Body of pancreas (tissue), 4 donors: ENCODE data around the gene KIF13A. TPM values are rescaled to one million over a fixed set of nuclear protein-coding genes. Genes with fewer than 3 reads are reported as not detected.

Experiments
- ATAC-seq: fragments of 150-250 bp; one replicate; pipeline ENCODE4 v1.9.1; 2016
- DNase-seq, 4 donors: peaks; one replicate each; pipeline ENCODE4 v3.0.0-alpha.2; 2019
- H3K27ac ChIP-seq, 4 donors: fragments of 200-600 bp; sonication (generic); 1 replicate in 3 of 4; 2 replicates in 1 of 4; pipeline versions ENCODE4 v1.5.1 to v1.6.1; 2016 to 2019; ENCODE audit warnings: mild to moderate bottlenecking in 1 of 4, mixed read lengths in 1 of 4, moderate library complexity in 1 of 4
- H3K27me3 ChIP-seq, 2 donors: fragments of 200-600 bp; sonication (generic); one replicate each; pipeline ENCODE4 v1.6.0; 2016; ENCODE audit warnings: mild to moderate bottlenecking in 1 of 2
- H3K36me3 ChIP-seq, 2 donors: fragments of 200-600 bp; sonication (generic); replicated peaks in 1 of 2; 2 replicates each; pipeline ENCODE4 v1.5.1; 2016; ENCODE audit warnings: low read depth in 2 of 2; ENCODE audit not compliant: insufficient read depth in 1 of 2
- H3K4me1 ChIP-seq: fragments of 200-600 bp; sonication (generic); one replicate; pipeline ENCODE4 v1.6.0; 2016
- H3K4me3 ChIP-seq, 2 donors: fragments of 200-600 bp; sonication (generic); 1 replicate in 1 of 2; 2 replicates in 1 of 2; pipeline ENCODE4 v1.5.1; 2016 to 2019
- H3K9me3 ChIP-seq, 3 donors: fragments of 200-600 bp; sonication (generic); 1 replicate in 2 of 3; 2 replicates in 1 of 3; pipeline ENCODE4 v1.5.1; 2016
- CTCF ChIP-seq, 7 experiments: fragments of 450-650 bp in 4 of 7; fragments of 200-600 bp in 3 of 7; sonication (generic) in 3 of 7; IDR thresholded peaks; one replicate each; pipeline ENCODE4 v1.5.1; 2016 to 2019; ENCODE audit warnings: antibody characterized with exemption in 7 of 7
- POLR2A ChIP-seq, 3 donors: fragments of 450-650 bp; IDR thresholded peaks; one replicate each; pipeline ENCODE4 v1.6.1; 2016; ENCODE audit warnings: antibody characterized with exemption in 3 of 3, mild to moderate bottlenecking in 2 of 3
- WGBS, 2 donors: methylation state at CpG; one replicate each; pipeline ENCODE4 v1.1.5; 2017; 5-methylcytosine and 5-hydroxymethylcytosine counted together
- intact Hi-C: fragments of 100-400 bp; cut with DNase I; formaldehyde crosslinking; loops from one replicate; pipeline ENCODE4 v1.15.1; 2023
- total RNA-seq, 2 donors: library from RNA; depleted of rRNA; stranded (reverse); fragments of >200 nt; gene quantifications; one replicate each; pipeline ENCODE4 v1.1.0, GENCODE V29; 2016

KIF13A gene
- total RNA-seq, 2 donors from 2014 or later, result 13.2 to 17.1 TPM

- H3K4me3 ChIP-seq, result no peak overlapping the region
- 86 to 90% methylated on average over 2 of the region's 2 CpGs for WGBS, 2 donors
- no peaks in the 10 kb centered on the region for H3K36me3 ChIP-seq
- H3K27ac ChIP-seq, result no peak overlapping the region
- no peak for ATAC-seq
- no peak for TF ChIP-seq CTCF (IDR thresholded peaks at IDR 0.05)
- no peak for TF ChIP-seq POLR2A (IDR thresholded peaks at IDR 0.05)
- no peak for DNase-seq
- H3K9me3 ChIP-seq, result no peaks in the 10 kb centered on the region
- peaks cover 10% of the 10 kb centered on the region for H3K4me1 ChIP-seq
- H3K27me3 ChIP-seq, result no peaks in the 10 kb centered on the region
- intact Hi-C loops, result no loop called here
These were observed 18.6 kb downstream of the KIF13A start for GRCh38 chr6:17968876-17969275.

GRCh38 chr6:17967668-17968518 is 19.5 kb downstream of the KIF13A start:
- no peaks in the 10 kb centered on the region for H3K36me3 ChIP-seq
- intact Hi-C loops, result no loop called here
- no peak overlapping the region for H3K4me3 ChIP-seq
- H3K9me3 ChIP-seq, result no peaks in the 10 kb centered on the region
- TF ChIP-seq CTCF (IDR thresholded peaks at IDR 0.05) (no peak), POLR2A (IDR thresholded peaks at IDR 0.05) (no peak)
- ATAC-seq, result no peak
- H3K4me1 ChIP-seq, result peaks cover 10% of the 10 kb centered on the region
- 89 to 92% methylated on average over 5 of the region's 5 CpGs for WGBS, 2 donors
- no peaks in the 10 kb centered on the region for H3K27me3 ChIP-seq
- H3K27ac ChIP-seq, result no peak overlapping the region
- no peak for DNase-seq

GRCh38 chr6:17966451-17966850 is 21.0 kb downstream of the KIF13A start:
- Histone ChIP-seq H3K36me3 (no peaks in the 10 kb centered on the region), H3K27me3 (no peaks in the 10 kb centered on the region), H3K4me3 (no peak overlapping the region), H3K4me1 (peaks cover 10% of the 10 kb centered on the region), H3K27ac (no peak overlapping the region), H3K9me3 (no peaks in the 10 kb centered on the region)
- 80 to 91% methylated on average over 2 of the region's 2 CpGs for WGBS, 2 donors
- intact Hi-C loops, result no loop called here
- DNase-seq, result no peak
- ATAC-seq, result no peak
- no peak for TF ChIP-seq CTCF (IDR thresholded peaks at IDR 0.05)
- TF ChIP-seq POLR2A (IDR thresholded peaks at IDR 0.05), result no peak

- intact Hi-C loops, result no loop called here
These were observed 22.0 kb downstream of the KIF13A start for GRCh38 chr6:17965397-17965796.

More at GRCh38 chr6:17965397-17965796, 22.0 kb downstream of the KIF13A start:
- Histone ChIP-seq H3K36me3 (no peaks in the 10 kb centered on the region), H3K27ac (no peak overlapping the region), H3K9me3 (no peaks in the 10 kb centered on the region), H3K27me3 (no peaks in the 10 kb centered on the region), H3K4me1 (peaks cover 10% of the 10 kb centered on the region), H3K4me3 (no peak overlapping the region)
- no peak for TF ChIP-seq POLR2A (IDR thresholded peaks at IDR 0.05)
- no peak for TF ChIP-seq CTCF (IDR thresholded peaks at IDR 0.05)
- DNase-seq (no peak), ATAC-seq (no peak)
